HEK293 (cell line): ENCODE measurements around the gene PREX1.

Experiments
- TRIM28 ChIP-seq: IDR thresholded peaks from 2 replicates; pipeline ENCODE4 v1.6.1; 2011; ENCODE audit warnings: low read length, control low read depth, borderline replicate concordance
- ZNF19 ChIP-seq: fragments of 450-650 bp; formaldehyde crosslinking; IDR thresholded peaks from 2 replicates; pipeline ENCODE4; 2016; ENCODE audit warnings: missing biosample characterization, missing genetic modification characterization, low read depth
- ZNF416 ChIP-seq: fragments of 450-650 bp; formaldehyde crosslinking; IDR thresholded peaks from 2 replicates; pipeline ENCODE4 v1.5.1; 2016; ENCODE audit warnings: missing biosample characterization, missing genetic modification characterization
- ZNF624 ChIP-seq: fragments of 450-650 bp; formaldehyde crosslinking; IDR thresholded peaks from 2 replicates; pipeline ENCODE4 v1.5.1; 2017; ENCODE audit warnings: missing biosample characterization, missing genetic modification characterization
- ZNF777 ChIP-seq: fragments of 450-650 bp; formaldehyde crosslinking; IDR thresholded peaks from 2 replicates; pipeline ENCODE4 v1.5.1; 2017; ENCODE audit warnings: missing biosample characterization, missing genetic modification characterization, borderline replicate concordance
- ZNF785 ChIP-seq: fragments of 450-650 bp; formaldehyde crosslinking; IDR thresholded peaks from 2 replicates; pipeline ENCODE4 v1.5.1; 2016; ENCODE audit warnings: missing biosample characterization, missing genetic modification characterization
- TF ChIP-seq, protein P1 (sequence below): fragments of 450-650 bp; formaldehyde crosslinking; IDR thresholded peaks from 2 replicates; pipeline ENCODE4 v1.5.1; 2016; ENCODE audit warnings: missing biosample characterization, missing genetic modification characterization
- TF ChIP-seq, protein P2 (sequence below): fragments of 450-650 bp; formaldehyde crosslinking; IDR thresholded peaks from 2 replicates; pipeline ENCODE4 v1.5.1; 2016; ENCODE audit warnings: missing biosample characterization, missing genetic modification characterization
- TF ChIP-seq, protein P3 (sequence below): fragments of 450-650 bp; formaldehyde crosslinking; IDR thresholded peaks from 2 replicates; pipeline ENCODE4 v1.5.1; 2016; ENCODE audit warnings: missing biosample characterization, missing genetic modification characterization
- TF ChIP-seq, protein P4 (sequence below): fragments of 450-650 bp; formaldehyde crosslinking; IDR thresholded peaks from 2 replicates; pipeline ENCODE4 v1.5.1; 2016; ENCODE audit warnings: missing biosample characterization, missing genetic modification characterization, low read depth
- TF ChIP-seq, protein P5 (sequence below): fragments of 450-650 bp; formaldehyde crosslinking; IDR thresholded peaks from 2 replicates; pipeline ENCODE4 v1.5.1; 2016; ENCODE audit warnings: missing biosample characterization, missing genetic modification characterization

DNA sequence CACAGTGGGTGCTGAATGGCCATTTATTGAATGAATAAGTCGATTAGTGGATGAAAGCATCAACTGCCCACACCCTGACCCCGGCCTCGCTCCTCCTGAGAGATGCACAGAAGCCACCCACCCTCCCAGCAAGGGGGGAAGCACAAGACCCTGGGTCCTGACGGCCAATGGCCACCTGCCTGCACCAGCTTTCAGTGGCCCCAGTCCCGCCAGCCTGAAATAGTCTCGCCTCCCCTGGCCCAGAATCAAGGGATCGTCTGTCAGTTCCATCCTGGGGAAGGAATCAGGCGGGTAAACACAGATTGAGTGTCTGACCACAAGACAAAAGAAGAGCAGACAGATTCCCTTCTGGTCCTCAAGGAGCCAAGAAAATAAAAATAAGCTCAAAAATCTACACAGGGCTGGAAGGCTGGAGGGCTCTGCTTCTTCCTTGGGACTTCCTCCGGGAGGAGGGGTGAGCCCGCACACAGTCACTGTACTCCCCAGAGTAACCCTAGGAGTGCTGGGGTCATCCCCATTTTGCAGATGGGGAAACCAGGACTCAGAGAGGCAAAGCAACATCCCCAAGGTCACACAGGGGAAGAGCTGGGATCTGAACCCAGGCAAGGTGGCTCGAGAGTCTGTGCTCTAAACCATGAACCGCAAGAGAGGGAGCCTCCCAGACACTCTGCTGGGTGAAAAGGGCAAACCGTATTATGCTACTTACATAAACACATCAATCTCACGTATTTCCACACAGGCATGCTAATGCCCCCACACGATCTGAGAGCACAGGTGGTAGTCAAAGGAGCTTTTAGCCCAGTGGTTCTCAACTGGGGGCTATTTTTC is 7.8 kb downstream of the PREX1 start:
- TF ChIP-seq, protein P1, sequence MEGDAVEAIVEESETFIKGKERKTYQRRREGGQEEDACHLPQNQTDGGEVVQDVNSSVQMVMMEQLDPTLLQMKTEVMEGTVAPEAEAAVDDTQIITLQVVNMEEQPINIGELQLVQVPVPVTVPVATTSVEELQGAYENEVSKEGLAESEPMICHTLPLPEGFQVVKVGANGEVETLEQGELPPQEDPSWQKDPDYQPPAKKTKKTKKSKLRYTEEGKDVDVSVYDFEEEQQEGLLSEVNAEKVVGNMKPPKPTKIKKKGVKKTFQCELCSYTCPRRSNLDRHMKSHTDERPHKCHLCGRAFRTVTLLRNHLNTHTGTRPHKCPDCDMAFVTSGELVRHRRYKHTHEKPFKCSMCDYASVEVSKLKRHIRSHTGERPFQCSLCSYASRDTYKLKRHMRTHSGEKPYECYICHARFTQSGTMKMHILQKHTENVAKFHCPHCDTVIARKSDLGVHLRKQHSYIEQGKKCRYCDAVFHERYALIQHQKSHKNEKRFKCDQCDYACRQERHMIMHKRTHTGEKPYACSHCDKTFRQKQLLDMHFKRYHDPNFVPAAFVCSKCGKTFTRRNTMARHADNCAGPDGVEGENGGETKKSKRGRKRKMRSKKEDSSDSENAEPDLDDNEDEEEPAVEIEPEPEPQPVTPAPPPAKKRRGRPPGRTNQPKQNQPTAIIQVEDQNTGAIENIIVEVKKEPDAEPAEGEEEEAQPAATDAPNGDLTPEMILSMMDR (tag by site-specific recombination): no peak
- TF ChIP-seq, protein P2, sequence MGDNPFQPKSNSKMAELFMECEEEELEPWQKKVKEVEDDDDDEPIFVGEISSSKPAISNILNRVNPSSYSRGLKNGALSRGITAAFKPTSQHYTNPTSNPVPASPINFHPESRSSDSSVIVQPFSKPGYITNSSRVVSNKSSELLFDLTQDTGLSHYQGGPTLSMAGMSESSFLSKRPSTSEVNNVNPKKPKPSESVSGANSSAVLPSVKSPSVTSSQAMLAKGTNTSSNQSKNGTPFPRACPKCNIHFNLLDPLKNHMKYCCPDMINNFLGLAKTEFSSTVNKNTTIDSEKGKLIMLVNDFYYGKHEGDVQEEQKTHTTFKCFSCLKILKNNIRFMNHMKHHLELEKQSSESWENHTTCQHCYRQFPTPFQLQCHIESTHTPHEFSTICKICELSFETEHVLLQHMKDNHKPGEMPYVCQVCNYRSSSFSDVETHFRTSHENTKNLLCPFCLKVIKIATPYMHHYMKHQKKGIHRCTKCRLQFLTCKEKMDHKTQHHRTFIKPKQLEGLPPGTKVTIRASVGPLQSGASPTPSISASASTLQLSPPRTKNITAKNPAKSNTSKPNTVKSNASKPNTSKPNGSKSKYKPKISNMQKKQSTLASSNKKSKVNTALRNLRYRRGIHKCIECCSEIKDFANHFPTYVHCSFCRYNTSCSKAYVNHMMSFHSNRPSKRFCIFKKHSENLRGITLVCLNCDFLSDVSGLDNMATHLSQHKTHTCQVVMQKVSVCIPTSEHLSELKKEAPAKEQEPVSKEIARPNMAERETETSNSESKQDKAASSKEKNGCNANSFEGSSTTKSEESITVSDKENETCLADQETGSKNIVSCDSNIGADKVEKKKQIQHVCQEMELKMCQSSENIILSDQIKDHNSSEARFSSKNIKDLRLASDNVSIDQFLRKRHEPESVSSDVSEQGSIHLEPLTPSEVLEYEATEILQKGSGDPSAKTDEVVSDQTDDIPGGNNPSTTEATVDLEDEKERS (tag by site-specific recombination): no peak
- no peak for TF ChIP-seq TRIM28
- TF ChIP-seq, protein P3, sequence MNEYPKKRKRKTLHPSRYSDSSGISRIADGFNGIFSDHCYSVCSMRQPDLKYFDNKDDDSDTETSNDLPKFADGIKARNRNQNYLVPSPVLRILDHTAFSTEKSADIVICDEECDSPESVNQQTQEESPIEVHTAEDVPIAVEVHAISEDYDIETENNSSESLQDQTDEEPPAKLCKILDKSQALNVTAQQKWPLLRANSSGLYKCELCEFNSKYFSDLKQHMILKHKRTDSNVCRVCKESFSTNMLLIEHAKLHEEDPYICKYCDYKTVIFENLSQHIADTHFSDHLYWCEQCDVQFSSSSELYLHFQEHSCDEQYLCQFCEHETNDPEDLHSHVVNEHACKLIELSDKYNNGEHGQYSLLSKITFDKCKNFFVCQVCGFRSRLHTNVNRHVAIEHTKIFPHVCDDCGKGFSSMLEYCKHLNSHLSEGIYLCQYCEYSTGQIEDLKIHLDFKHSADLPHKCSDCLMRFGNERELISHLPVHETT: no peak
- TF ChIP-seq ZNF777 (tag by site-specific recombination): no peak
- no peak for TF ChIP-seq ZNF19 (tag by site-specific recombination)
- TF ChIP-seq, protein P4, sequence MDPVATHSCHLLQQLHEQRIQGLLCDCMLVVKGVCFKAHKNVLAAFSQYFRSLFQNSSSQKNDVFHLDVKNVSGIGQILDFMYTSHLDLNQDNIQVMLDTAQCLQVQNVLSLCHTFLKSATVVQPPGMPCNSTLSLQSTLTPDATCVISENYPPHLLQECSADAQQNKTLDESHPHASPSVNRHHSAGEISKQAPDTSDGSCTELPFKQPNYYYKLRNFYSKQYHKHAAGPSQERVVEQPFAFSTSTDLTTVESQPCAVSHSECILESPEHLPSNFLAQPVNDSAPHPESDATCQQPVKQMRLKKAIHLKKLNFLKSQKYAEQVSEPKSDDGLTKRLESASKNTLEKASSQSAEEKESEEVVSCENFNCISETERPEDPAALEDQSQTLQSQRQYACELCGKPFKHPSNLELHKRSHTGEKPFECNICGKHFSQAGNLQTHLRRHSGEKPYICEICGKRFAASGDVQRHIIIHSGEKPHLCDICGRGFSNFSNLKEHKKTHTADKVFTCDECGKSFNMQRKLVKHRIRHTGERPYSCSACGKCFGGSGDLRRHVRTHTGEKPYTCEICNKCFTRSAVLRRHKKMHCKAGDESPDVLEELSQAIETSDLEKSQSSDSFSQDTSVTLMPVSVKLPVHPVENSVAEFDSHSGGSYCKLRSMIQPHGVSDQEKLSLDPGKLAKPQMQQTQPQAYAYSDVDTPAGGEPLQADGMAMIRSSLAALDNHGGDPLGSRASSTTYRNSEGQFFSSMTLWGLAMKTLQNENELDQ: no peak
- no peak for TF ChIP-seq ZNF624 (tag by site-specific recombination)
- TF ChIP-seq, protein P5, sequence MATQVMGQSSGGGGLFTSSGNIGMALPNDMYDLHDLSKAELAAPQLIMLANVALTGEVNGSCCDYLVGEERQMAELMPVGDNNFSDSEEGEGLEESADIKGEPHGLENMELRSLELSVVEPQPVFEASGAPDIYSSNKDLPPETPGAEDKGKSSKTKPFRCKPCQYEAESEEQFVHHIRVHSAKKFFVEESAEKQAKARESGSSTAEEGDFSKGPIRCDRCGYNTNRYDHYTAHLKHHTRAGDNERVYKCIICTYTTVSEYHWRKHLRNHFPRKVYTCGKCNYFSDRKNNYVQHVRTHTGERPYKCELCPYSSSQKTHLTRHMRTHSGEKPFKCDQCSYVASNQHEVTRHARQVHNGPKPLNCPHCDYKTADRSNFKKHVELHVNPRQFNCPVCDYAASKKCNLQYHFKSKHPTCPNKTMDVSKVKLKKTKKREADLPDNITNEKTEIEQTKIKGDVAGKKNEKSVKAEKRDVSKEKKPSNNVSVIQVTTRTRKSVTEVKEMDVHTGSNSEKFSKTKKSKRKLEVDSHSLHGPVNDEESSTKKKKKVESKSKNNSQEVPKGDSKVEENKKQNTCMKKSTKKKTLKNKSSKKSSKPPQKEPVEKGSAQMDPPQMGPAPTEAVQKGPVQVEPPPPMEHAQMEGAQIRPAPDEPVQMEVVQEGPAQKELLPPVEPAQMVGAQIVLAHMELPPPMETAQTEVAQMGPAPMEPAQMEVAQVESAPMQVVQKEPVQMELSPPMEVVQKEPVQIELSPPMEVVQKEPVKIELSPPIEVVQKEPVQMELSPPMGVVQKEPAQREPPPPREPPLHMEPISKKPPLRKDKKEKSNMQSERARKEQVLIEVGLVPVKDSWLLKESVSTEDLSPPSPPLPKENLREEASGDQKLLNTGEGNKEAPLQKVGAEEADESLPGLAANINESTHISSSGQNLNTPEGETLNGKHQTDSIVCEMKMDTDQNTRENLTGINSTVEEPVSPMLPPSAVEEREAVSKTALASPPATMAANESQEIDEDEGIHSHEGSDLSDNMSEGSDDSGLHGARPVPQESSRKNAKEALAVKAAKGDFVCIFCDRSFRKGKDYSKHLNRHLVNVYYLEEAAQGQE (tag by site-specific recombination): no peak
- TF ChIP-seq ZNF785 (tag by site-specific recombination): no peak
- TF ChIP-seq ZNF416: no peak
